ENCODE data around the gene DNAH14. TPM values are rescaled to one million over a fixed set of nuclear protein-coding genes. Genes with fewer than 3 reads are reported as not detected.

The DNAH14 gene
- polyA plus RNA-seq, 1 donor from 2014 or later = 24.9 TPM

DNA sequence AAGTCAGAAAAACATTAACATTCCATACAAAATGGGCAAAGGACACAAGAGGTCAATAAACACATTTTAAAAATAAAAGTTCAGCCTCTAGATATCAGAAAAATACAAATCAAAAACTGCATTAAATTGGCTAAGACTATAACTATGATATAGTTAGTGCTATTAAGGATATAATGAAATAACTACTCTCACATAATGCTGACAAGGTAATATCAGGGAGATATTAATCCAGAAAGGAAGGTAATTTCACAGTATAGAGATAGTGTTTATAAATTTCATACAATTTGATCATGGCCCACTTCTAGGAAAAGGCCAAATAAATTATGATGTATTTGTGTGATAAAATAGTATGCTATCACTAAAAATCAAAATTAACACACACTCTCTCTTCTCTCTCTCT lies 436.5 kb downstream of the DNAH14 start:
- Histone ChIP-seq H3K9me3 (ENCODE audit: low read length) (no peaks in the 10 kb centered on the region), H3F3A (ENCODE audit: insufficient read depth, low read length, poor library complexity, severe bottlenecking) (no peaks in the 10 kb centered on the region), H3K27me3 (ENCODE audit: insufficient read depth, low read depth, low read length) (no peaks in the 10 kb centered on the region), H3K9ac (ENCODE audit: low read length) (no peak overlapping the region), H3K9me2 (ENCODE audit: insufficient read depth, low read length) (no peaks in the 10 kb centered on the region), H3K4me2 (ENCODE audit: low read length) (no peak overlapping the region), H3K27ac (ENCODE audit: low read length) (no peak overlapping the region), H2AFZ (ENCODE audit: low read depth, low read length) (no peak overlapping the region), H3K36me3 (ENCODE audit: insufficient read depth, low read length) (no peaks in the 10 kb centered on the region), H3K79me2 (replicated peaks; ENCODE audit: insufficient read depth, low read length) (no peaks in the 10 kb centered on the region), H3K4me3 (ENCODE audit: low read length) (no peak overlapping the region), H4K20me1 (ENCODE audit: insufficient read depth) (no peaks in the 10 kb centered on the region)
- TF ChIP-seq EZH2 (IDR thresholded peaks at IDR 0.05; ENCODE audit: borderline replicate concordance, insufficient read depth, low read length, poor library complexity, severe bottlenecking) (no peak), EP300 (conservative IDR thresholded peaks at IDR 0.05; ENCODE audit: poor library complexity, severe bottlenecking) (no peak), RAD21 (conservative IDR thresholded peaks at IDR 0.05) (no peak), POLR2AphosphoS5 (IDR thresholded peaks at IDR 0.05) (no peak), SMC3 (conservative IDR thresholded peaks at IDR 0.05; ENCODE audit: poor library complexity) (no peak), MXI1 (conservative IDR thresholded peaks at IDR 0.05; ENCODE audit: poor library complexity, severe bottlenecking) (no peak), REST (IDR thresholded peaks at IDR 0.05; ENCODE audit: borderline replicate concordance) (no peak), TAF1 (IDR thresholded peaks at IDR 0.05; ENCODE audit: low read depth) (no peak)
- TF ChIP-seq, protein P1, sequence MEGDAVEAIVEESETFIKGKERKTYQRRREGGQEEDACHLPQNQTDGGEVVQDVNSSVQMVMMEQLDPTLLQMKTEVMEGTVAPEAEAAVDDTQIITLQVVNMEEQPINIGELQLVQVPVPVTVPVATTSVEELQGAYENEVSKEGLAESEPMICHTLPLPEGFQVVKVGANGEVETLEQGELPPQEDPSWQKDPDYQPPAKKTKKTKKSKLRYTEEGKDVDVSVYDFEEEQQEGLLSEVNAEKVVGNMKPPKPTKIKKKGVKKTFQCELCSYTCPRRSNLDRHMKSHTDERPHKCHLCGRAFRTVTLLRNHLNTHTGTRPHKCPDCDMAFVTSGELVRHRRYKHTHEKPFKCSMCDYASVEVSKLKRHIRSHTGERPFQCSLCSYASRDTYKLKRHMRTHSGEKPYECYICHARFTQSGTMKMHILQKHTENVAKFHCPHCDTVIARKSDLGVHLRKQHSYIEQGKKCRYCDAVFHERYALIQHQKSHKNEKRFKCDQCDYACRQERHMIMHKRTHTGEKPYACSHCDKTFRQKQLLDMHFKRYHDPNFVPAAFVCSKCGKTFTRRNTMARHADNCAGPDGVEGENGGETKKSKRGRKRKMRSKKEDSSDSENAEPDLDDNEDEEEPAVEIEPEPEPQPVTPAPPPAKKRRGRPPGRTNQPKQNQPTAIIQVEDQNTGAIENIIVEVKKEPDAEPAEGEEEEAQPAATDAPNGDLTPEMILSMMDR (IDR thresholded peaks at IDR 0.05; ENCODE audit: poor library complexity, severe bottlenecking) = no peak

- H3K27me3 ChIP-seq (ENCODE audit: insufficient read depth, low read depth, low read length) = no peaks in the 10 kb centered on the region
- no peaks in the 10 kb centered on the region for H3K36me3 ChIP-seq (ENCODE audit: insufficient read depth, low read length)
Measured at GRCh38 chr1:225366552-225366951, 437.1 kb downstream of the DNAH14 start.

More at GRCh38 chr1:225366552-225366951, 437.1 kb downstream of the DNAH14 start:
- Histone ChIP-seq H3K4me2 (ENCODE audit: low read length) (no peak overlapping the region), H3K27ac (ENCODE audit: low read length) (no peak overlapping the region), H3K79me2 (replicated peaks; ENCODE audit: insufficient read depth, low read length) (no peaks in the 10 kb centered on the region), H4K20me1 (ENCODE audit: insufficient read depth) (no peaks in the 10 kb centered on the region), H3K9me2 (ENCODE audit: insufficient read depth, low read length) (no peaks in the 10 kb centered on the region), H3K4me3 (ENCODE audit: low read length) (no peak overlapping the region), H3K9me3 (ENCODE audit: low read length) (no peaks in the 10 kb centered on the region), H3K9ac (ENCODE audit: low read length) (no peak overlapping the region), H2AFZ (ENCODE audit: low read depth, low read length) (no peak overlapping the region), H3F3A (ENCODE audit: insufficient read depth, low read length, poor library complexity, severe bottlenecking) (no peaks in the 10 kb centered on the region)
- no peak for TF ChIP-seq RAD21 (conservative IDR thresholded peaks at IDR 0.05)
- TF ChIP-seq, protein P1 (IDR thresholded peaks at IDR 0.05; ENCODE audit: poor library complexity, severe bottlenecking) = no peak
- TF ChIP-seq SMC3 (conservative IDR thresholded peaks at IDR 0.05; ENCODE audit: poor library complexity) = no peak
- TF ChIP-seq TAF1 (IDR thresholded peaks at IDR 0.05; ENCODE audit: low read depth) = no peak
- TF ChIP-seq MXI1 (conservative IDR thresholded peaks at IDR 0.05; ENCODE audit: poor library complexity, severe bottlenecking) = no peak
- TF ChIP-seq REST (IDR thresholded peaks at IDR 0.05; ENCODE audit: borderline replicate concordance) = no peak
- TF ChIP-seq EZH2 (IDR thresholded peaks at IDR 0.05; ENCODE audit: borderline replicate concordance, insufficient read depth, low read length, poor library complexity, severe bottlenecking) = no peak
- TF ChIP-seq POLR2AphosphoS5 (IDR thresholded peaks at IDR 0.05) = no peak
- TF ChIP-seq EP300 (conservative IDR thresholded peaks at IDR 0.05; ENCODE audit: poor library complexity, severe bottlenecking) = no peak
